Activated CD8-positive, alpha-beta memory T cell treated with anti-CD3 and anti-CD28 coated beads for 1 hour (primary cell): ENCODE results near the gene HMGB4.

Experiments
- DNase-seq, 2 donors: peaks; one replicate each; pipeline ENCODE4 v3.0.0-alpha.2; 2020; ENCODE audit warnings: low read depth in 1 of 2; ENCODE audit errors: extremely low read depth in 1 of 2

Gene HMGB4, protein sequence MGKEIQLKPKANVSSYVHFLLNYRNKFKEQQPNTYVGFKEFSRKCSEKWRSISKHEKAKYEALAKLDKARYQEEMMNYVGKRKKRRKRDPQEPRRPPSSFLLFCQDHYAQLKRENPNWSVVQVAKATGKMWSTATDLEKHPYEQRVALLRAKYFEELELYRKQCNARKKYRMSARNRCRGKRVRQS

DNA sequence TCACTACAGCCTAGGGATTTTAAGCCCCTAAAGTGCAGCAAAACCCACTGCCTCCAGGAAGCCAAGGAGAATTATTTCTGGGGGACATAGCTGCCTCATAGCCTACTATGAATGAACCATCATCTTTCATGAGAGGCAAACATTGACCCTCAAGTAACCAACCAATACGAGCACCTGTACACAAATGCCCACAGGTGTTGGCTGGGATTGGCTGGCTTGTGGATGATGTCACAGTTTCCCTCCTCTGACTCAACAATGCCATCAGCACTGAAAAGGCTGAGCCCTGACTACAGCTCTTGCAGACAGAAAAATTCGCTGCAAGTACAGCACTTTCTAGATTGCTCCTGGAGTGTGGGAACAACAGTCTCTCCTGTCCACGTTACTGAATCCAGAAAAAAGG lies at the start of gene HMGB4:
Gene HMGB4, plus strand, starts transcription at position 301 of the 400 bp plus-strand sequence. CDS start 113 bp downstream, outside the sequence.
- no peak for DNase-seq

DNA sequence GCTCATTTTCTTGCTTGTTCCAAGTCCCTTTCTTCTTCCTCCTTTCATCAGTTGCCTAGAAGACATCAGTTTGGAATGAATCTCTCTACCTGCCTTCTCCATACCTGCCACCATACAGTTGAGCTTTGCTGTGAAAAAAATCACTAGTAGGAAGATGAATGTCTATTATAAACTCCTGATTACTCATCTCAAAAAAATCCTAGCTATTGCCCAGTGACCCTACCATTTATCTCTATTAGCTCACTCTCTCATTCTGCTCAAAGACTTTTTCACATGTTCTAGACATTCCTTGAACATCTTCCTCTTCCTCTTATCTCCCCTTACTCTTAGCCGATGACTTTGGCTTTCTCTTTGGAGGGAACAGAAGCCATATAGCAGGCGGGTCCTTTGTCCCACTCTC lies 49.7 kb upstream of the HMGB4 start:
- no peak for DNase-seq

DNA sequence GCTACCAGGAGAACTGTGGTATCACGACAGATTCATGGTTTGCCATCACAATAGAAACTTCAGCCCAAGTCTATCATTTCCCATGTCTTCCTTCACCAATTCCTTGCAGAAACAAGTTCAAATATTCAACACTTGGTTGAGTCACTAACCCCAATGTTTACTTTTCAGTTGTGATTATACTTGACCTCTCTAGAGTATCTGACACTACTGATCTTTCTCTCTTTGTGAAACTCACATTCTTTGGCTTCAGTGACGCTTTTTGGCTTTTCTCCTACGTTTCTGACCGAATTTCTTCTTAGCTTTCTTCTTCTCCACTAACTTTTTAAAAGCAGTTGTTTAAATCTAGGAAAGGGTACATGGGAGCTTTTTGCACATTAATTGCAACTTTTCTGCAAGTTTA lies 48.8 kb upstream of the HMGB4 start:
- DNase-seq = no peak

DNA sequence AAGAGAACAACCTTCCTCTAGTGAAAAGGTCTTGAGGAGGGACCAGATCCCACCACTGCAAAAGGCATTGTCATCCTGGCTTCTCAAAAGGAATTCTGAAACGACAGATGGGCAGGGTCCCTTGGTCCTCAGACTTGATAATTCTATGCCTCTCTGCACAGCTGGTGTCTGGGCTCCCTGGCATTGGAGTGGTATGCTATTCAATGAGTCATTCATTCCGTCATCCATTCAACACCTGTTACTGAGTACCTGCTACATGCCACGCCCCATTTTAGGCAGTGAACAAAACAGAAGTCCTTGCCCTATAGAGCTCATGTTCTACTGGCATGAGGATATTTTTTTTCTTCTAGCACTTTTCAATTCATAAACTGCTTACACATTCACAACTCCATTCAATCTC lies 45.8 kb upstream of the HMGB4 start:
- no peak for DNase-seq

DNA sequence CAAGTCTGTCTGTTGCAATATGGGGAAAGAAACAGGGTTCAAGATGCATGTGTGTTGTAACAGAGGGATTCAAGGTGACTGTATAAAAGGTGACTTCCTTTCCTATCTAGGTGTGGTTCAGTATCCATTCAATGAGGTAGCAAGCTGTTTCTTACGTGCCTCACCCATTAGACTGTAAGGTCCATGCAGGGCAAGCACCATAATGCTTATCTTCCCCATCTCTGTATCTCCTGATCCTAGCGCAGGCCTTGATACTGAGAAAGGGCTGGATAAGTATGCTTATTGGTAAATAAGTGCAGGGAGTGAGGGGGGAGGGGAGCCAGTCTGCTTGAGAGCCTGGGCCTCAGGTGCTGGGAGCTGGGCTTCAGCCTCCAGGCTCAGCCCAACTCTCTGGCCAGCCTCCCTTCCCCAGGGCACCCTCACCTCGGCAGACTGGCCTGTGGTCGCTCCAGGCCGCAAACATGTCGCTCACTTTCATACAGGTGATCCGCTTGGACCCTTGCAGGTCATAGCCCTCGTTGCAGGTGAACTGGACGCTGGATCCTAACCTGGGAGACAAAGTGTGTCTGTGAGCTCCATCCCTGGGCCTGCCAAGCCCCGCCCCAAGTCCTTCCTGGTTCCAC lies 44.5 kb upstream of the HMGB4 start:
- no peak for DNase-seq

DNA sequence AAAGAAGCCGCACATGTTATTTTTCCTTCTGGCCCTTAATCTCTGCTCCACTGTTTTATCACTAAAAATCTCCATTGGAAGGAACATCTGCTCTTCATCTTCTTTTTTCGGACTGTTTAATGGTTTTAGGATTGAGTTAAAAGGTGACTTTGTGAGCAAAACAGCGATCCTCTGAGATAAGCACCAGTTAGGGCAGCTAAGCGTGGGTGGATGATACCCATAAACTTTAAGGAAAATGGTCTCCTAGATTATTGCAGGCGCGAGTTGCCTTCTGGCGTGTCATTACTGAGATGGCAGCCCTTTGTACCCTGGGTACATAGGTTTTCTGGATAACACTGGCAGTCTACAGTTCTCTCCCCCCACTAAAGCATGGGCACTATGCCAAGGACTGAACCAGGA lies 44.0 kb upstream of the HMGB4 start:
- DNase-seq = no peak

DNA sequence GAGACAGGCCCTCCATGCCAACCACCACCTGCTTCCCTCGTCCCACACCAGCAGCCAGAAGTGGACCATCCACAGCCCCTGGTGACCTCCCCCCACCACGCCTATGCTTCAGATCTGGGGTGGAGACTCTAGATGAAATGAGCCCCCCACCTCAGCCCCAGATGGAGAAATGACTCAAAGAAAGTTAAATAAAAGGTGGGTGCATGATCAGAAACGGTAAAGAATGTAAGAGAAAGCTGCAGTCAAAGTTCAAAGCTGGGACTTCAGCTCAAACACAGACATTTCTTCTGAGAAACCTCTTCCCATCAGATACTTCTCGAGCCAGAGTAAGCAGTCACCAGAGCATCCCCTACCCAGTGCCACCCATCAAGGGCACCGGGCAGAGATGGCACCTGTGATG lies 43.1 kb upstream of the HMGB4 start:
- DNase-seq = no peak

DNA sequence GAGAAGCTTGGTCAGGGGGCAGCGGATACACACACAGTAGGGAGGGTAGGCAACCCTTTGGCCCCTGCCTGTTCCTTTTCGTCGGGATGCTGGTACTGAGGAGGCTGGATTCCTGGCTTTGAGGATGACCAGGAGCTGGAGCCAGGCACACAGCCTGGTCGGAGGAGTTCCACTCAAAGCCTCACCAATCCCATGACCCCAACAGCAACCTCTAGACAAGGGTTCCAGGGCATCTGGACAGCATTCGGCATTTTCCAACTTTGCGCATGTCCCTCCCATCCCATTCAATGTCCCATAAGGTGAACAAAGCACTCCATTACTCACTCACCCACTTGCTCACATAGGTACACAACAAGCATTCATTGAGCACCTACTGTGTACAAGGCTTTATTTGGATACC lies 42.6 kb upstream of the HMGB4 start:
- no peak for DNase-seq

DNA sequence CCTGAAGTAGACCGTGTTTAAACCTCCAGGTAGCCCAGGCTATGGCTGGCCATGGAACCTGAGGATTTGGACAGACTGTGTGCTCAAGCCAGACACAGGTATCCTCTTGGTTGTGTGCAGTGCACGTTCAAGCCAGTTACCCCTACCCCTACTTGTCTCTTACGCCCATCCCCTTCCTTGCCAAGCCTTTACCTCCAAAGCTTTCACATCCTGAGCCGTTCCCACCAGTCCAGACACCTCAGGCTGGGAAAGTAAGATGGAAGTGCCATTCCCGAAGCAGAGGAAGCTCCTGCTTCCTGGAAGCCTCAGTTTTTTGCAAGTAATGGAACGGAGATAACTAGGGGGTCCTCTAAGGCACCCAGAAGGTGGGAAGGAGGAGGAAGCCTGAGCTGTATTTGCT lies 41.5 kb upstream of the HMGB4 start:
- no peak for DNase-seq

DNA sequence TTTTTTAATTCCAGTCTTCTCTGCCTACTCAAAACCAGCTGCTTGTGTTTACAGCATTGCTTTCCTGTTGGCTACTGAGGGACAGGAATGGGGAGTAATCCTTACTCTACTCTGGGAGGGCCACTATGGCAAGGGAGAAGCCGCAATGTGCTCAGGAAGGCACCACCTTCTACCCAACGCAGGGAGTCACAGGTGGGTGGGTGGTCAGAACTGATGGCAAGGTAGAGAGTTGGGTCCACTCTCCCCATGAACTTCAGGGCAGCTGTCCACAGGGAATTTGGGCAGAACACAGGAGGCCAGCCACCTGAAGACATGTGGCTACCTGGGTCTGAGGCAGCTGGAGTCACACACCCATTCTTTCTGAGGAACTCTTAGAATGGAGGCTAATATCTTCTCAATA lies 40.5 kb upstream of the HMGB4 start:
- no peak for DNase-seq

DNA sequence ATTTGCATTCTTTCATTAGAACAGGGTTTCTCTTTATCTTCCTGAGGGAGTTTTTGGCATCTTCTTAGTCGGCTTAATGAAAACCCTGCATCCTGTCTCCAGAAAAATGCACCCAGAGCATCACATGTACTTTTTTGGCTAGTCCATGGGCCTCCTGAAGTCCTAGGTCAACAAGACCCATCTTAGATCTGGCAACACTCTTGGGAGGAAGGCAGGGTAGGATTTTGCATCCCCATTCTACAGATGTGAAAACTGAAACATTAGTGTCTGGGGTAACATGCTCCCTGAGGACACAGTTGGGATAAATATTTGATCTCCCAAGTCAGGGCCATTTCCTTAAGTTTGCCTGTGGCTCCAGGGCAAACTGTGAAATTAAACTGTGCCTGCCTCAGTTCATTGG lies 40.0 kb upstream of the HMGB4 start:
- DNase-seq = no peak

DNA sequence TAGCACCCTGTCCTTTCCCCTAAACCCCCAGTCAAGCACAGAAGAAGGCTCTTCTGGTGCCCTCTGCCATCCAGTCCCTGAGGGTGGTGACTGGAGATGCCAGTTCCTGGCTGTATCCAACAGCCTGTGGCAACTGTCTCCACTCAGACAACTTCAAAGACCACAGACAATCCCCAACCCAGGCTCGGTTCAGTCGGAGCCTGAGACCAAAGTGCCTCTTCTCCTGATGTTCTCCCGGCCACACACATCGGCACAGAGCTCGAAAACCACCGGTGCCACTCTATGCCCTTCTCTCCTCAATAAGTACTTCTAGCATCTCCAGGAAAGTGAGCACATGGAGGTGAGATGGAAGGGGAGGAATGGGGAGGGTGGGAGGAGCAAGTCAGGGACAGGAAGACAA lies 39.6 kb upstream of the HMGB4 start:
- DNase-seq = no peak

DNA sequence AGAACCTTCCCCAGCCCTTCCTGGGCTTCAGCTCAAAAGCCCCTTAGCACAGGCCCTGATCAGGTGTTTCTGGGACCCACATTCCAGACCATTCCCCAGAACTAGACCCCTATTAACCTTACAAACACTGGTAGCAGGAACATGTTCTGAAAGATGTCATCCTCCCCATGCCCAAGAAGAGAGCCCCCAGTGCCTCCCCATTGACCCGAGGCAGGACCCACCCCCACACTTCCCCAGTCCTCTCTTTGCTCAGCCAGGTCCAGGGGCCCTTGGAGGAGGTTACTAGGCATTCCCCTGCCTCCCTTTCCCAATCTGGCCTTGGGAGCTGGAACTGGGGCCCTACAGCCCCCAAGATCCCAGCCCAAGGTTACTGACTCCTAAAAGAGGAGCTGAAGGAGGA lies 38.9 kb upstream of the HMGB4 start:
- DNase-seq = no peak

DNA sequence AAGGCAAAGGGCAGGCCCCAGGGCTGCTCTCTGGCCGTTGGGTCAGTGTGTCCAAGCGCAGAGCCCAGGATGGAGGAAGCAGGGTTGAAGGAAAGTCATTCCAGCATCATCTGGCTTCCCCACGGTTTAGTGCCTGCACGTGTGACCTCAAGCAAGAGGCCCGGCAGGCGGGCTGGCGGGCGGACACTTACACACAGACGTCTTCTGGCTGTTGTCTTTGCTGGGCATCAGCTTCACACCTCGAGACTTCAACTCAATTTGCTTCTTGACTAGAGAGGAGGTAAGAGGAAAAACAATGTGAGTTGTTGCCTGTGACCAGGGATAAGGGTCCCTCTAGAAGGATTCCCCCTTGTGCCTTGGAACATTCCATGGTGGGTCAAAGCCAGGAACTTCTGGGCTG lies 38.4 kb upstream of the HMGB4 start:
- no peak for DNase-seq

DNA sequence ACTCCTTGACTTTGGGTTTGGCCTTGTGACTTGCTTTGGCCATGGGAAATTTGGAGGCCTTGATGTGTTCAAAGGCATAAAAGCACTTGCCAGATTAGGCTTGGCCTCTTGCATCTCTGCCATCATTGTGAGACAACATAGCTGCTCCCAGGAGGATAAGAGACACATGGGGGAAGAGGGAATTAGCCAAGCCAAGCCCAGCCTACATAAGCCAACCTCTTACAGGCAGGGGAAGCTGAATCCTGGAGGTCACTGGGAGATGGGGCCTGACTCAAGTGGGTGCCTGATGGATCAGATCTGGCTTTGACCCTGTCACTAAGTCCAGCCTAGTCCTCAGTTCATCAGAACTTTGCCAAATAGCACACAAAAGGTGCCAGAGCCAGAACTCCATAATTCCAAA lies 37.6 kb upstream of the HMGB4 start:
- DNase-seq = no peak

DNA sequence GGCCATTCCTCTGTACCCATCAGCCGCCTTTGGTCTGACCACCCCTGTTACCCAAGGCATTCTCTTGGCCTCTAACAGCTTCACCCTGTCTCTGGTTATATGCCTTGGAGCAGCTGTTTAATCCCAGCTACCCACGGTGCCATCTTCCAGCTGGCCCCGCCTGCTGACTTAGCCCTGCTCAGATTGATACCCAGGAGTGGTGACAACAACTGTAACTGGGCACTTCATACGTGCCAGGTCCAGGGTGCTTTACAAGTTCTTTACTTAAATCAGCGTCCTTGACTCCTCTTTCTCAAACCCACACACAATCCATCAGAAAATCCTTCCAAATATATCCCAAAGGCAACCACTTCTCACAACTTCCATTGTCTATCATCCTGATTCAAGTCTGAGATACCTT lies 37.2 kb upstream of the HMGB4 start:
- DNase-seq = no peak

DNA sequence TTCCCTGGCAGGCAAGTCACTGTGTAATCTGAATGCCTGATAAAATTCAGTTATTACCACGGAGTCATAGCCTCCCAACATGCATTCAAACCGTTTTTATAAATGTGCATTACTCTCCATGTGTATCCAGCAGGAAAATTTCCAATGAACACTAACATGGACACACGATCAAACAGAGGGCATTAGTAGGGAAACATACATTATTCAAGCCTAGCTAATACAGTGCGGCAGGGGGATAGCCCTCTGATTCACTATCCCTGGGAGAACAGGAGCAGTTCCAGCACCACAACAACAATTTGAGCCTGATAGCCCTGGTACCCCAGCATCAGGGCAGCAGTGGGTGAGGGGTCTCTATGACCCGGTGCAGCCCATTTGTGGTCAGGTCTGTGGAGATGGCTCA lies 35.8 kb upstream of the HMGB4 start:
- DNase-seq = no peak

DNA sequence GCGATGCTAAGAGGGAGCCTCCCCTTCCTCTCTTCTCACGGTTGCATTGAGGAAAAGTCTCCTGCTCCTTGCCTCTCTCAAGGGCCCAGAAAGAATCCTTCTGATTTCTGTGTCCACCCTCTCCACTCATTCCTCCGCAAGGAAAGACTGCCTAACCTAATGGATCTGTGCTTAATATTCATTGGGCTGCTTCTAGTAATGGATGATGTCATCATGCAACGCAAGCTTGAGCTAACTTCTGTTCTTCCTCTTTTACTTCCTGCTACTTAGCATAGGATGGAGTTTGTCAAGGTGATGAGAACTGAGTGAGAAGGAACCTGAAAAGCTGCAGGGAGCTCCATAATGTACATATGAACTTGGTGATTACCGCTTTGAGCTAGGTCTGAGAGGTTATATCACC lies 35.2 kb upstream of the HMGB4 start:
- no peak for DNase-seq

DNA sequence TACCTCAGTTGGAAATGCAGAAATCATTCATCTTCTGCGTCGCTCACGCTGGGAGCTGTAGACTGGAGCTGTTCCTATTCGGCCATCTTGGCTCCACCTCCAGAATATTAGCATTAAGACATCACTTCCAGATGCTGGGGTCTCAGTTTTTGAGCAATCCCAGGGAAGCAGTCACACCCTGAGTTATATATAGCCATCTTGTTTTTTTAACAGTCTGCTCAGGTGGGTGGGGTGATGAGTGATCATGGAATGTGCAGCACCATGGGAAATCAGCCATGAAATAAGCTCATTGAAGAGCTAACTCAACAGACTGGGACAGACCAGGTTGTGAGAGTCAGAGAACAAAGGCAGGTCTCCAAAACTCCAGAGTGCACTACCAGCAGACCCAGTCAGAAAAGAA lies 27.0 kb upstream of the HMGB4 start:
- no peak for DNase-seq

DNA sequence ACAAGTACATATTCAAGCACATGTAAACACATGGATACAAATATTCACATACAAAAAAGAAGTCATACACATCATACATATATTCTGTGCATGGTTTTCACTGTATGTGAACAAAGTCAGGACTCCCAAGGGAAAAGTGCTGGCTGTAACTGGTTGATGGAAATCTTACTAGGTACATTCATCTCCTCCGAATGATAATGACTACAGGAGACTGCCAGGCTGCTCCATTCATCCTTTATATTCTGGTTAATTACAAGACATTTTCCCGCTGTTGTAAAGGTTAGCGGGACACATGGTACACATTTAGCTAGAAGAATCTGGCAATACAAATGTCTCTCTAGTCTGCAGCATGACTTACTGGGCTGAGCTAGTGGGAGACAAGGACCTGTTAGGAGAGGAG lies 26.2 kb upstream of the HMGB4 start:
- no peak for DNase-seq

DNA sequence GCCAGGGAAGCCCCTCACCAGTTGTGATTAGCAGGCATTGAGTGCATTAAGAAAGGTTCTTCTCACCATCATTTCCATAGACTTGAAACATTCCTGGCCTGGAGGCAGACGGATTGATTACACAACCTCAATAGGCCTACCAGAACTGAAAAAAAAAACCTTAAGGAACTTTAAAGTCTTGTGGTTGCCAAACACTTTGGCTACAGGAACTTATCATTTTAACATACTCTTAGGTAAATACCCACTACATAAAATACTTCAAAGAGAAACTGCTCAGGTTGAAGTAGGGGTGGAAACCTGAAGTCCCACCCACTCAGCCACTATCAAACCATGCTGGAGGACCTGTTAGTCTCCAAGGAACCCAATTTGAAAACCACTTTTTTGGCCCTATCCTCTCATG lies 22.4 kb upstream of the HMGB4 start:
- DNase-seq = no peak

DNA sequence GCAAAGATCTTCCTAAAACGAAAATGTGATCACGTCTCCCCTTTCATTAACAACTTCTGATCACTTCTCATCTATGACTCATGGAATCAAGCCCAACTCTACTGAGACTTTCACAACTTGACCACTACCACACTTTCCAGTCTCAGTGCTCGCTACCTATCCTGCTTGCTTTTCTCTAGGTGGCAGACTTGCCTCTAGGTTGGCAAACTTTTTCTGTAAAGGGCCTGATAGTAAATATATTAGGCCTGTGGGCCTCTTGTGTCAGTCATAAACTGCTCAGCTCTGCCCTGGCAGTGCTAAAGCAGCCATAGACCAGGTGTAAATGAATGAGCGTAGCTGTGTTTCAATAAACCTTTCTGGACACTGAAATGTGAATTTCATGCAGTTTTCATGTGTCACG lies 21.5 kb upstream of the HMGB4 start:
- DNase-seq = no peak

DNA sequence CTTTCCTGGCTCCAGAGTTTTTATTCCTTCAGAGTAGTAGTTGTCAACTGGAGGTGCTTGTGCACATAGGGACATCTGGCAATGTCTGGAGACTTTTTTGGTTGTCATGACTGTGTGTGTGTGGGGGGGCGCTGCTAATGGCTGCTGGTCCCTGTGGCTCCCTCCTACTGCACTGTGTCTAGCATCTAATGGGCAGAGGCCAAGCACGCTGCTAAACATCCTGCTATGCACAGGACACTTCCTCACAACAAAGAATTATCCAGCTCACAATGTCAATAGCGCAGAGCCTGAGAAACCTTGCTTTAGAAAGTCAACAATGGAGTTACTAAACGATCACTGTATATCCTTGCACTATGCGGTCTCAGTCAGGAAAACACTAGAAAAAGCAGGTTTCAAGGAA lies 19.7 kb upstream of the HMGB4 start:
- no peak for DNase-seq
